A673 (cell line): Measurements from ENCODE around the gene ATP5F1B.

Source experiments
- EZH2 ChIP-seq: fragments of 200-600 bp; sonication (generic); IDR thresholded peaks from 2 replicates; pipeline ENCODE4 v1.6.1; 2017; ENCODE audit warnings: borderline replicate concordance, low read depth, mild to moderate bottlenecking, mixed read lengths, antibody characterized with exemption, low read length; ENCODE audit not compliant: poor library complexity, severe bottlenecking
- TF ChIP-seq, protein P1 (sequence below): fragments of 300-800, 200-600 bp; sonication (generic); conservative IDR thresholded peaks from 2 replicates; pipeline ENCODE4 v1.5.1; 2017; ENCODE audit warnings: low read depth, mild to moderate bottlenecking, antibody characterized with exemption, low read length, moderate library complexity, mixed read lengths

DNA sequence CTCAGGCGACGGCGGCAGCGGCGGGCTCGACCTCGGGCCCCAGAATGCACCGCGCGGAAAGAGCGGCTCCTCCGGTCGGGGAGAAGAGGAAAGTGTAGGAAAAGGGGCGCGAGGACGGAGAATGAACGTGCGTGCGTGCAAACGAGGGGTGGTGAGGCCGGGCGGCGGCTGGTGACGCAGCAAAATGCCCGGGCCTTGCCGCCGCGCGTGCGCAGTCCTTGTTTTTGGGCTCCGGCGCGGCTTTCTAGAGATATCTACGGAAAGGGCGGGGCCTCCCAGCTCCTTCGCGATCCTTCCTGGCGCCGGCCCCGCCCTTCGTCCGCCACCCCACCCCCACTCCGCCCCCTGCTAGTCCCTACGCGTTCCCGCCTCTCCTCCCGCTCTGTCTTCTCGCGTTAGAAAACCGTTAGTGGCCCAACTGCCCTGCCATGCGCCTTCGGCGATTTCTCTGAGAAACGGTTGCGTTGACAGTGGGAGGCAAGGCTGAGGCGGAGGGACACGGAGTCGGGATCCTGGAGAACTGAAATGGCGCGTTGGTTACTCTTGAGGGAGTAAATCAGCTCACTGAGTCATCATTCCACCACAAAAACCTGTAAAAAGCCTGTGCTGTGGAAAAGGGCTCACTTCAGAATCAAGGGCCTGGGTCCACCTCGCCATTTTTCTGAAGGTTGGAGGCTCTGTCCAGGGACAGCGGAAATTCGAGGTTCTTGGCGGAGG is 42.5 kb upstream of the ATP5F1B start, which contains the start of gene PTGES3:
- TF ChIP-seq, protein P1, sequence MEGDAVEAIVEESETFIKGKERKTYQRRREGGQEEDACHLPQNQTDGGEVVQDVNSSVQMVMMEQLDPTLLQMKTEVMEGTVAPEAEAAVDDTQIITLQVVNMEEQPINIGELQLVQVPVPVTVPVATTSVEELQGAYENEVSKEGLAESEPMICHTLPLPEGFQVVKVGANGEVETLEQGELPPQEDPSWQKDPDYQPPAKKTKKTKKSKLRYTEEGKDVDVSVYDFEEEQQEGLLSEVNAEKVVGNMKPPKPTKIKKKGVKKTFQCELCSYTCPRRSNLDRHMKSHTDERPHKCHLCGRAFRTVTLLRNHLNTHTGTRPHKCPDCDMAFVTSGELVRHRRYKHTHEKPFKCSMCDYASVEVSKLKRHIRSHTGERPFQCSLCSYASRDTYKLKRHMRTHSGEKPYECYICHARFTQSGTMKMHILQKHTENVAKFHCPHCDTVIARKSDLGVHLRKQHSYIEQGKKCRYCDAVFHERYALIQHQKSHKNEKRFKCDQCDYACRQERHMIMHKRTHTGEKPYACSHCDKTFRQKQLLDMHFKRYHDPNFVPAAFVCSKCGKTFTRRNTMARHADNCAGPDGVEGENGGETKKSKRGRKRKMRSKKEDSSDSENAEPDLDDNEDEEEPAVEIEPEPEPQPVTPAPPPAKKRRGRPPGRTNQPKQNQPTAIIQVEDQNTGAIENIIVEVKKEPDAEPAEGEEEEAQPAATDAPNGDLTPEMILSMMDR: no peak
- no peak for TF ChIP-seq EZH2
